Fibroblast of mammary gland (primary cell): ENCODE data around the gene LRRC8E.

Experiments
- DNase-seq: peaks from one replicate; pipeline ENCODE4 v3.0.0-alpha.2; 2010; ENCODE audit warnings: low read depth
- H3K4me3 ChIP-seq: 2 replicates; pipeline ENCODE4 v1.5.1; 2011; ENCODE audit warnings: low read depth, mild to moderate bottlenecking, low read length, moderate library complexity; ENCODE audit not compliant: control insufficient read depth
- TF ChIP-seq, protein P1 (sequence below): conservative IDR thresholded peaks from 2 replicates; pipeline ENCODE4 v1.5.1; 2011; ENCODE audit warnings: low read depth, low read length, inconsistent platforms; ENCODE audit not compliant: control insufficient read depth, insufficient read depth

Gene LRRC8E

DNA sequence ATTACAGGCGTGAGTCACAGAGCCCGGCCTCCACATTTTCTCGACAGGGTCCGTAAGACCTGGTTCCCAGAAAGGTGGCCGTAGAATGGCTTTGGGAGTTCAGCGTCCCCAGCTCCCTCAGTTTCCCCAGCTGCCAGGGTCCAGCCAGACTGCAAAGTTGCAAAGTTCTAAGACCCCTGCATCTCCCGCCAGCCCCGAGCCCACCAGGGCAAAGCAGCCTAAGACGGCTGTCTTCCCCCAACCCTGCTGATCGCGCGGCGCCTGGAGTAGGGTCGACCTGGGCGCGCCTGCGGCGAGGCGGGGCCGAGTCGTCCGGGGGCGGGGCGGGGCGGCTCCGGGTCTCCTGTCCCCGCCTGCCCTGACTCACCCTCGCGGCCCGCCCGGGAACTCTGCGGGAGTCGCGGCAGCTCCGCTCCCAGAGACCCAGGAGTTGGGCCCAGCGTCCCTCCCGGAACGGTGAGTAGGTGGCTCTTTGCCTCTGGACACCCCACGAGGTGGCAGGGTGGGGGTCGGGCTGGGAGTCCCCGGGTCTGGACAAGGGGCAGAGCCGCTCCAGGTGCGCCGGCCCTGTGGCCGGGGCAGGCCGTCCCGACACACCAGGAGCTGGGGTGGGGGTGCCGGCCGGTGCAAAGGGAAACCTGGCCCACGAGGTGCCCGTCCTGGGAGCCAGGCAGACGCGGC, at the start of gene LRRC8E:
Gene LRRC8E (plus strand): TSS at position 366 of the 681 bp plus-strand sequence. CDS start 7,094 bp downstream, outside the sequence.
- peak; percentile 60 for DNase-seq
- TF ChIP-seq, protein P1, sequence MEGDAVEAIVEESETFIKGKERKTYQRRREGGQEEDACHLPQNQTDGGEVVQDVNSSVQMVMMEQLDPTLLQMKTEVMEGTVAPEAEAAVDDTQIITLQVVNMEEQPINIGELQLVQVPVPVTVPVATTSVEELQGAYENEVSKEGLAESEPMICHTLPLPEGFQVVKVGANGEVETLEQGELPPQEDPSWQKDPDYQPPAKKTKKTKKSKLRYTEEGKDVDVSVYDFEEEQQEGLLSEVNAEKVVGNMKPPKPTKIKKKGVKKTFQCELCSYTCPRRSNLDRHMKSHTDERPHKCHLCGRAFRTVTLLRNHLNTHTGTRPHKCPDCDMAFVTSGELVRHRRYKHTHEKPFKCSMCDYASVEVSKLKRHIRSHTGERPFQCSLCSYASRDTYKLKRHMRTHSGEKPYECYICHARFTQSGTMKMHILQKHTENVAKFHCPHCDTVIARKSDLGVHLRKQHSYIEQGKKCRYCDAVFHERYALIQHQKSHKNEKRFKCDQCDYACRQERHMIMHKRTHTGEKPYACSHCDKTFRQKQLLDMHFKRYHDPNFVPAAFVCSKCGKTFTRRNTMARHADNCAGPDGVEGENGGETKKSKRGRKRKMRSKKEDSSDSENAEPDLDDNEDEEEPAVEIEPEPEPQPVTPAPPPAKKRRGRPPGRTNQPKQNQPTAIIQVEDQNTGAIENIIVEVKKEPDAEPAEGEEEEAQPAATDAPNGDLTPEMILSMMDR = no peak
- H3K4me3 ChIP-seq = peak within 1 kb of the TSS; percentile 71

DNA sequence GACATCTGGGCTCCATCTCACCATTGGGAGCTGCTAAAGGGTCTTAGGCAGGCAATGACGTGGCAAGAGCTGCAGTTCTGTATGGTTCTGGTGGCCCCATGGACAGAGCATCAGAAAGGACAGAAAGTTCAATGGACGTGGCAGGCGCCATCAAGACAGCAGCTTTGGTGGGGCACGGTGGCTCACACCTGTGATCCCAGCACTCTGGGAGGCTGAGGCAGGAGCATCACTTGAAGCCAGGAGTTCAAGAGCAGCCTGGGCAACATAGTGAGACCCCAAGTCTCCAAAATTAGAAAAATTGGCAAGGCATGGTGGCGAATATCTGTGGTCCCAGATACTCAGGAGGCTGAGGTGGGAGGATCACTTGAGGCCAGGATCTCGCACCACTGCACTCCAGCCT, 48.8 kb upstream of the LRRC8E start:
- no peak overlapping the region for H3K4me3 ChIP-seq
- no peak for DNase-seq
- TF ChIP-seq, protein P1 = no peak

DNA sequence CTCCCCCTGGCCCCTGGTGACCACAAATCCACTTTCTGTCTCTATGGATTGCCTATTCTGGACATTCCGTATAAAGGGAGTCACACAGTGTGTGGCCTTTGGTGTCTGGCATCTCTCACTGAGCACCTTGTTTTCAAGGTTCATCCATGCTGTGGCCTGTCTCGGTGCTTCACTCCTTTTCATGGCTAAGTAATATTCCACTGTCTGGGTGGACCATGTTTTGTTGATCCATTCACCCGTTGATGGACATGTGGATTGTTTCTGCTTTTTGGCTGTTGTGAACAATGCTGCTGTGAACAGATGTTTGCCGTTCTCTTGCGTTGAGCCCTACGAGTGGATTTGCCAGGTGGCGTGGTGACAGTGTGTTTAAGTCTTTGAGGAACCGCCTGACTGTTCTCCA, 47.7 kb upstream of the LRRC8E start:
- no peak for DNase-seq
- H3K4me3 ChIP-seq = no peak overlapping the region
- TF ChIP-seq, protein P1 = no peak

DNA sequence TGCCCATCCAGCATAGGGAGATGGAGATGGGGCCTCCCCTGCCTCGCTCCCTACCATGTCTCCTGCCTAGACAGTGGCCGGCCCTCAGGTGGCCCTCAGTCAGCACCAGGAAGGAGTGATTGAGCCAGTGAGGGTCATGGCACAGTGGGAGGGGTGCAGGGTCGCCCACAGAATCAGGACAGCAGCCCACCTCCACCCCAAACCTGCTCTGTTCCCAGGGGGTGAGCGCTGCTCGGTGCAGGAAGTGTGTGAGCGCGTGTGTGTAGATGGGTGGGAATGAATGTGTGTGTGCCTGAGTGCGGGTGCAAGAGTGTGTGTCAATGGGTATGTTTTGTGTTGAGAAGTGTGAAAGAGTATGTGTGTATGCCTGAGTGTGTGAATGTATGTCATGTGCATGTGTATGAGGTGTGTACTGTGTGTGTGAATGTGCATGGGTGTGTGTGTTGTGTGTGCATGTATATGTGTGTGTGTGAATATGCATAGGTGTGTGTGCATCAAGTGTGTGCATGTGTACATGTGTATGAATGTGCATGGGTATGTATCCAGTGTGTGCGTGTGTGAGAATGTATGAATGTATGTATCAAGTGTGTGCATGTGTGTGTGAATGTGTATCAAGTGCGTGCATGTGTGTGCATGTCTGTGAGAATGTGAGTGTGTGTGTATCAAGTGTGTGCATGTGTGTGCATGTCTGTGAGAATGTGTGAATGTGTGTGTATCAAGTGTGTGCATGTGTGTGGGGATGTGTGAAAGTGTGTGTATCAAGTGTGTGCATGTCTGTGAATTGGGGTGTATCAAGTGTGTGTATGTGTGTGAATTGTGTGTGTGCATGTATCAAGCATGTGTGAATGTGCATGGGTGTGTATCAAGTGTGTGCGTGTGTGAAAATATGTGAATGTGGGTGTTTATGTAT, 46.3 kb upstream of the LRRC8E start:
- no peak overlapping the region for H3K4me3 ChIP-seq
- TF ChIP-seq, protein P1 = no peak
- DNase-seq = no peak

DNA sequence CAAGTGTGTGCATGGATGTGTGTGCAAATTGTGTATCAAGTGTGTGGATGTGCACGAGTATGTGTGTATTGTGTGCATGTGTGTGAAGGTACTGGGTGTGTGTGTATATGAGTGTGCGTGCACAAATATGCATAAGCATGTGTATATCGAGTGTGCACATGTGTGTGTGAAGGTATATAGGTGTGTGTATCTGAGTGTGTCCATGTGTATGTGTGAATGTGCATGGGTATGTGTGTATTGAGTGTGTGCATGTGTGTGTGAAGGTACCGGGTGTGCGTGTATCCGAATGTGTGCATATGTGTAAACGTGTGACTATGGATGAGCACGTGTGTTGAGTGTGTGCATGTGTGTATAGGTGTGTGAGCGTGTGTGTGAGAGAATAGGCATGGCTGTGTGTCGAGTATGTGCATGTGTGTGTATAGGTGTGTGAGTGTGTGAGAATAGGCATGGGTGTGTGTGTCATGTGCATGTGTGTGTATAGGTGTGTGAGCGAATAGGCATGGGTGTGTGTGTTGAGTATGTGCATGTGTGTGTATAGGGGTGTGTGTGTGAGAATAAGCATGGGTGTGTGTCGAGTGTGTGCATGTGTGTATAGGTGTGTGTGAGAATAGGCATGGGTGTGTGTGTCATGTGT, 45.5 kb upstream of the LRRC8E start:
- DNase-seq = no peak
- TF ChIP-seq, protein P1 = no peak
- no peak overlapping the region for H3K4me3 ChIP-seq

DNA sequence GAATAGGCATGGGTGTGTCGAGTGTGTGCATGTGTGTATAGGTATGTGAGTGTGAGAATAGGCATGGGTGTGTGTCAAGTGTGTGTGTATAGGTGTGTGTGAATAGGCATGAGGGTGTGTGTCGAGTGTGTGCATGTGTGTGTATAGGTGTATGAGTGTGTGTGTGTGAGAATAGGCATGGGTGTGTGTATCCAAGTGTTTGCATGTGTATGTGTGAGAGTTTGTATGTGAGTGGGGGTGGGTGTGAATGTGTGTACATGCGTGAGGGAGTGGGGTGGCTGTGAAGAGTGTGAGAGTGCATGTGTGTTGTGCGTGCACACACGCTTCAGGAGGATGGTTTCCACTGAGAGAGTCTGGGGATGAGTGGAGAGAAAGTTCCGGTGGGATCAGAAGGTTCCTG, 44.8 kb upstream of the LRRC8E start:
- TF ChIP-seq, protein P1 = no peak
- H3K4me3 ChIP-seq = no peak overlapping the region
- no peak for DNase-seq
